22Rv1 (cell line): ENCODE measurements around the gene WWC2.

ENCODE experiments used
- H3K27ac ChIP-seq: fragments of 450-650 bp; 2 replicates; pipeline ENCODE4 v1.5.1; 2017
- ZFX ChIP-seq: fragments of 450-650 bp; IDR thresholded peaks from 2 replicates; pipeline ENCODE4 v1.6.1; 2017; ENCODE audit warnings: antibody characterized with exemption, borderline replicate concordance
- TF ChIP-seq, protein P1 (sequence below): fragments of 450-650 bp; IDR thresholded peaks from 2 replicates; pipeline ENCODE4 v1.5.1; 2017; ENCODE audit warnings: mild to moderate bottlenecking

The WWC2 gene

DNA sequence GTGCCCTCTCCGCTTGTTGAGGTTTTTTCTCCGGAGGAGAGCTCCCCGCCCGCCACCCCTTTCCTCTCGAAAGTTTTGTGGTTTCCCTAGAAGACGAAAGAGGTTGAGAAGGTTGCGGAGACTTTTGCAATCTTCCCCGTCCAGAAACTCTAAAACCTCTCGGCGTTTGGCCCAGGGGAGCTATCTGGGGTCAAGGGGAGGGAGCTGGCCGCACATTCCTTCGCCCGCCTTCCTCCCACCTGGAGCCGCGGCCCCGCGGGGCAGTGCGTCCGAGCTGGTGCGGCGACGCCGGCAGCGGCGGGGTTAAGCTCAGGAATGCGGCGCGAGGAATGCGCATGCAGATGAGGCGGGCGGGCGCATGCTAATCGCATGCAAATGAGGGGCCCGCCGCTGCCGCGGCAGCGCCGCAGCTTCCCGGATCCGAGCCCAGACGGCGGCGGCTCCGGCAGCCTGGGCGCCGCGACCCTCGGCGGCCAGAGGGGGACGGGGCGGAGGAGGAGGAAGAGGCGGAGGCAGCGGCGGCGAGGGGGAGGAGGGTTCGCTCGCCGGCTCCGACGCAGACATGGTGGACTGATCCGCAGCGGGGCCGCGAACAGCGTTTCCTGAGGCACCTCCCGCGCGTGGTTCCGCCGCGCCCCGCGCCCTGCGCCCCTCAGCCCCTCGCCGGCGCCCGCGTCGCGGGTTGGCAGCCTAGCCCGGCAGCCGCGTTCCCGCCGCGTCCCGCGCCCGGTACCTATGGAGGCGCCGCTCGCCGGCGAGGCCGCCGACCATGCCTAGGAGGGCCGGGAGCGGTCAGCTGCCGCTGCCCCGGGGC is at the start of gene WWC2:
WWC2 (plus strand) TSS at position 535 of the 814 bp plus-strand sequence; CDS start at position 770, 235 bp downstream.
- peak within 1 kb of the TSS; percentile 49 for H3K27ac ChIP-seq
- no peak for TF ChIP-seq ZFX
- TF ChIP-seq, protein P1, sequence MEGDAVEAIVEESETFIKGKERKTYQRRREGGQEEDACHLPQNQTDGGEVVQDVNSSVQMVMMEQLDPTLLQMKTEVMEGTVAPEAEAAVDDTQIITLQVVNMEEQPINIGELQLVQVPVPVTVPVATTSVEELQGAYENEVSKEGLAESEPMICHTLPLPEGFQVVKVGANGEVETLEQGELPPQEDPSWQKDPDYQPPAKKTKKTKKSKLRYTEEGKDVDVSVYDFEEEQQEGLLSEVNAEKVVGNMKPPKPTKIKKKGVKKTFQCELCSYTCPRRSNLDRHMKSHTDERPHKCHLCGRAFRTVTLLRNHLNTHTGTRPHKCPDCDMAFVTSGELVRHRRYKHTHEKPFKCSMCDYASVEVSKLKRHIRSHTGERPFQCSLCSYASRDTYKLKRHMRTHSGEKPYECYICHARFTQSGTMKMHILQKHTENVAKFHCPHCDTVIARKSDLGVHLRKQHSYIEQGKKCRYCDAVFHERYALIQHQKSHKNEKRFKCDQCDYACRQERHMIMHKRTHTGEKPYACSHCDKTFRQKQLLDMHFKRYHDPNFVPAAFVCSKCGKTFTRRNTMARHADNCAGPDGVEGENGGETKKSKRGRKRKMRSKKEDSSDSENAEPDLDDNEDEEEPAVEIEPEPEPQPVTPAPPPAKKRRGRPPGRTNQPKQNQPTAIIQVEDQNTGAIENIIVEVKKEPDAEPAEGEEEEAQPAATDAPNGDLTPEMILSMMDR = no peak

DNA sequence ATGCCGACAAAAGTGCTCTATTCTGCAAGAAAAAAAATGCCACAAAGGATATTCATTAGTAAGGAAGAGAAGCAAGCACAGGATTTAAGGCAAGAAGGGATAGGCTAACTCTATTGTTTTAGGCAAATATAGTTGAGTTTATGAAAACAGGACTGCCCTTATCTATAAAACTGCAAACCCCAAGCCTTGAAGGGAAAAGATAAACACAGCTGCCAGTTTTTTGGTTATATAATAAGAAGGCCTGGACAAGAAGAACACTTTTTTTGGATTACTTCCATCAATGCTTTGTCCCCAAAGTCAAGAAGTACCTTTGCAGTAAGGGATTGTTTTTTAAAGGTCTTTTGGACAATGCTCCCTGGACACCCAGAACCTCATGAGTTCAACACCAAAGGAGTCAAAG is 45.4 kb upstream of the WWC2 start:
- no peak overlapping the region for H3K27ac ChIP-seq
- TF ChIP-seq, protein P1 = no peak
- TF ChIP-seq ZFX = no peak

DNA sequence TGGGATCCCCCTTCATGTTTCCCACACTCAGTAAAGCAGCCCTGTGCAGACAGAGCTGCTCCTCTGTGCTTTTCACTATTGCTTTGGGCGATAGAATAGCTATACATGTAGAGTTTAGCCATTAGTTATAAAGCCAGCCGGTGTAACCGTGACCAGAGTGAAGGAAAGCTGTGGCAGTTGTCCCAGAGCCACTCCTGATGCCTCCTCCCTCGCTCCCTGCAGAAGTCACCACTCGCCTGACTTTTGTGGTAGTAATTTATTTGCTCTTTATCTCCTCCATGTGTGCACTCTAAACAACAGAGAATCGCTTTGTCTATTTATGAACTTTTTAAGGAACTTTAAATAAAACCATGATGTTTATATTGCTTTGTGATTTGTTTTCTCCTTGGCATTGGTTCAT is 41.8 kb upstream of the WWC2 start:
- TF ChIP-seq, protein P1 = no peak
- TF ChIP-seq ZFX = no peak
- no peak overlapping the region for H3K27ac ChIP-seq

DNA sequence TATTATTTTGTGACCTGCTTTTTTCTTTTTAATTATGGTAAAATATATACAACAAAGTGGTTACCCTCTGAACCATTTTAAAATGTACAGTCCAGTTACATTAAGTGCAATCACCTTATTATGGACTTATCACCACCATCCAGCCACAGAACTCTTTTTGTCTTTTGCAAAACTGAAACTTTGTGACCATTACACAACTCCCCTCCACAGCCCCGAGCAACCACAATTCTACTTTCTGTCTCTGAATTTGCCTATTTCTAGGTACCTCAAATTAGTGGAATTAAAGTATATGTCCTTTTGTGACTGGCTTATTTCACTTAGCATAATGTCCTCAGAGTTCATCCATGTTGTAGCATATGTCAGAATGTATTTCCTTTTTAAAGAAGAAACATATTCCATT is 39.3 kb upstream of the WWC2 start:
- TF ChIP-seq, protein P1 = no peak
- no peak for TF ChIP-seq ZFX
- H3K27ac ChIP-seq = no peak overlapping the region

DNA sequence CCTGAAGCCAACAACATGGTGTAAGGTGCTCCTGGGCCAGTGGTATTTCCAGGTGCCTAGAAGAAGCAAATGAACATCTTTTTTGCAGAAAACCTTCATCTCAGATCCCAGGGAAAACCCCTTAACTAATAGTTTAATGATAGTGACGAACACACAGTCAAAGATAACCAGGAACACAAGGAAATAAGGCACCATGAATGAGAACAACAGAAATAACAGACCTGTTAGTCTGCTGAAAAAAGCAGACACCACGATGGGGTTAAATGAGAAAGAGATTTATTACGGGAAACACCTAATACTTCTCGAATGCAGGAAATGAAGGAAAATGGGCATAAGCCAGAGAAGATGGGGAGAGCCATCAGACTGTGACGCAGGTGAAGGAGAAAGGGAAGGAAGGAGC is 30.6 kb upstream of the WWC2 start:
- no peak overlapping the region for H3K27ac ChIP-seq
- TF ChIP-seq, protein P1 = no peak
- TF ChIP-seq ZFX = no peak

DNA sequence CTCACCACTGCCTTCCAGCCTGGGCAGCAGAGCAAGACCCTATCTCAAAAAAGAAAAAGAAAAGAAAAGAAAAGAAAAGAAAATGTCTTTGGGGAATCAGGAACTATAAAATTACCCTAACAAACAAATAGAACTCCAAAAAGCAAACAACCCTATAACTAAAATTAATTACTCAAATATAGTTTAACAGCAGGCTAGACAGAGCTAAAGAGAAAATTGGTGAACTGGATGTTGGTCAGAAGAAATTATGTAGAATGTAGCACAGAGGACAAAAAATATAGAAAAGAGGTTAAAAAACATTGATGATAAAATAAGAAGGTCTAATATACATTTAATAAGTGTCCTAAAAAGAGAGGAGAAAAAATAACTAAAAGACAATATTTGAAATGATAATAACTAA is 27.8 kb upstream of the WWC2 start:
- TF ChIP-seq ZFX = no peak
- TF ChIP-seq, protein P1 = no peak
- H3K27ac ChIP-seq = no peak overlapping the region

DNA sequence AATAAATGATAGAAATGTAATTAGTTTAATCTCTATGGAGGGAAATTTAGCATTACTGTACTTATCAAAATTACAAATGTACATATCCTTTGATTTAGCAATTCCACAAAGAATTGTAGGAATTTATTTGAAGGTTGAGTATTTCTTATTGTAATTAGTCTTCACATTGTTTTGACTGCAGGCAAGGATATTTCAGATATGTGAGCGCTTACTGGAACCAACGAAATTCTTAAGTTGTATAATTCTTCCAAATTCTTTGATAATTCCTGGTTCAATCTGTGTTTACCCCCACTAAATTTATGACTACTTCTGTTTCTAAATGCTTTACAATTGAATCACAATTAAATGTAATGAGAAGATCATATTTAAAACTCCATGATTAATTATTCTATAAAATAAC is 26.9 kb upstream of the WWC2 start:
- H3K27ac ChIP-seq = no peak overlapping the region
- TF ChIP-seq, protein P1 = no peak
- no peak for TF ChIP-seq ZFX
